Inflammatory macrophage treated with lipopolysaccharide for 4 hours (primary cell): Measurements from ENCODE around the gene AQP11.
A peak's percentile ranks its signal among the peaks of the same experiment; 100 is the strongest.
"Not testable (repeated sequence)": the region's sequence is repeated elsewhere in the genome, so short reads cannot be mapped to it uniquely, and the experiment has no call there.

Source experiments
- DNase-seq: peaks from one replicate; pipeline ENCODE4 v3.0.0-alpha.2; 2020

AQP11 gene

GRCh38 chr11:77589521-77590193 is at the start of gene AQP11:
Gene AQP11, plus strand, starts transcription at chr11:77589953. Its CDS starts 40 bp downstream, at chr11:77589993.
- peak; percentile 82 for DNase-seq

GRCh38 chr11:77542296-77542695 is 47.5 kb upstream of the AQP11 start:
- DNase-seq = no peak

GRCh38 chr11:77547047-77547836 is 42.5 kb upstream of the AQP11 start:
- no peak for DNase-seq

- peak; percentile 77 for DNase-seq
These were observed 41.7 kb upstream of the AQP11 start for GRCh38 chr11:77547863-77548551.

GRCh38 chr11:77548552-77549445 is 41.0 kb upstream of the AQP11 start:
- peak; percentile 83 for DNase-seq

- not testable (repeated sequence) for DNase-seq
These were observed 38.3 kb upstream of the AQP11 start for GRCh38 chr11:77551426-77551825.

GRCh38 chr11:77557553-77557952 is 32.2 kb upstream of the AQP11 start:
- DNase-seq = peak; percentile 4

- no peak for DNase-seq
These were observed 31.4 kb upstream of the AQP11 start for GRCh38 chr11:77558380-77558779.

- no peak for DNase-seq
These were observed 29.9 kb upstream of the AQP11 start for GRCh38 chr11:77559686-77560401.

- DNase-seq = no peak
These were observed 29.1 kb upstream of the AQP11 start for GRCh38 chr11:77560605-77561004.

GRCh38 chr11:77561257-77561656 is 28.5 kb upstream of the AQP11 start:
- no peak for DNase-seq

GRCh38 chr11:77568306-77568705 is 21.4 kb upstream of the AQP11 start:
- DNase-seq = no peak

GRCh38 chr11:77568916-77569675 is 20.7 kb upstream of the AQP11 start:
- DNase-seq = no peak

- DNase-seq = no peak
These were observed 20.1 kb upstream of the AQP11 start for GRCh38 chr11:77569676-77570070.

GRCh38 chr11:77570896-77571295 is 18.9 kb upstream of the AQP11 start:
- not testable (repeated sequence) for DNase-seq

GRCh38 chr11:77575428-77575827 is 14.3 kb upstream of the AQP11 start:
- not testable (repeated sequence) for DNase-seq

- no peak for DNase-seq
These were observed 8.9 kb upstream of the AQP11 start for GRCh38 chr11:77580712-77581337.

GRCh38 chr11:77589181-77589520 is 602 bp upstream of the AQP11 start:
- no peak for DNase-seq

- no peak for DNase-seq
These were observed 535 bp downstream of the AQP11 start for GRCh38 chr11:77590194-77590782.

GRCh38 chr11:77592727-77593126 is 3.0 kb downstream of the AQP11 start:
- no peak for DNase-seq
